HG03521 (cell line): ENCODE results near the gene HK2.
"Not testable (repeated sequence)": the region's sequence is repeated elsewhere in the genome, so short reads cannot be mapped to it uniquely, and the experiment has no call there.

ENCODE experiments used
- ATAC-seq: cut with Tn5 transposase; IDR thresholded peaks from one replicate; pipeline ENCODE4 v1.9.1; 2021; ENCODE audit warnings: mild to moderate bottlenecking, moderate library complexity; ENCODE audit not compliant: unreplicated experiment

The HK2 gene

DNA sequence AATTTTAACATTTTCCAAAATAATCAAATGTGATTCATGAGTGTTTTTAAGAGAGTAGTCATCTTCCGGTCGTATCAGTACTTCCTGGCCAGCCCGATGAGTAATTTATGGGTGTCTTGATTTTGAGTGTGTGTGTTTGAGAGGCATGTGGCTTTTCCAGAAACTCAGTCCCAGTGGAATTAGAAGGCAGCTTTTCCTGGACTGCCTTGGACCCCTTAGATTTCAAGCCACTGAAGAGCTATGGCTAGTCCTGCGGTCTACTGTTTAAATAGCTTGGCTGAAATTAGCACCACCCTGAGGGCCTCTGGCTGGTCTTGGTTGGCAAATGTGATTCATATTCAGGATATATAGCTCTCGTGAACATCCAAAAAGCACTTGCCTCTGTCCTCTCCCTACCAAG is 59.4 kb downstream of the HK2 start:
- ATAC-seq = no peak

DNA sequence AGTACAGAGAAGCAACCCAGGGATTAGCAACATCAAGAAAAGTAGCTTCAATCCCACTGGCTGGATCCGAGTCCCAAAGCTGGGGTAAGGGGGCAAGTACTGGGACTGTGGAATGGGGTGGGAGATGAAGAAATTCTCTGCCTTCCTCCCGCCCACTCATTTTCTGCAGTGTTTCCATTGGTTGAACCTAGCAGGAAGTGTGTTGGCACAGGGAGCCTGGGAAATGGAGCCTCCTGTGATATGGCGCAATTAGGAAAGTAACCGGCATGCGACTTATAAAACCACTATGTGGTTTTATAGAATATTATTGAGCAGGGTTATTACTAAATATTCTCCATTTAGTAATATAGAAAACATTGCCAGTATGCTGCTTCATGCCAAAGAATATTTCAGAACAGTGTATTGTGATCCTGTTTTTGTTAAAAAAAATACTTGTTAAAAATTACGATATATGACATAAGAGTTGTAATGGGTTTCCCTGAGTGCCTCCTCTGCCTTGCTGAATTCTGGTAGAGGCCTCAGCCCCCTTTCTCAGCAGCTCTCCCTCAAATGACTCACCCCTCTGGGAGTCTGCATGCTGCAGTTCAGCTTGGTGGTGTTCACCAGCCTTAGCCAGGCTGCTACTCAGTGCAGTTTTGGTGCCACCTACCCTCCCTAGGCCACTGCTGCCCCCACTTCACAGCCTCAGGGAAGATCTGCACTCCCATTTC is 60.5 kb downstream of the HK2 start:
- no peak for ATAC-seq

- no peak for ATAC-seq
These were observed 61.1 kb downstream of the HK2 start for GRCh38 chr2:74895001-74895400.

GRCh38 chr2:74896232-74896631 is 62.3 kb downstream of the HK2 start:
- no peak for ATAC-seq

DNA sequence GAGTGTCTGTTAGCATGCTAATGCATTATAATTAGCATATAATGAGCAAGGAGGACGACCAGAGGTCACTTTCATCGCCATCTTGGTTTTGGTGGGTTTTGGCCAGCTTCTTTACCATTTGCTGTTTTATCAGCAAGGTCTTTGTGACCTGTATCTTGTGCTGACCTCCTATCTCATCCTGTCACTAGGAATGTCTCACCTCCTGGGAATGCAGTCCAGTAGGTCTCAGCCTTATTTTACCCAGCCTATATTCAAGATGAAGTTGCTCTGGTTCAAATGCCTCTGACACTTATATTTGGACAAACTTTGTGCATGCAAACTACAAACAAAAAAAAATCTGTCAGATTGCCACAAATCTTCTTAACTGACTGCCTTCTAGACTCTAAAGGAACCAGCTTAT is 66.3 kb downstream of the HK2 start:
- not testable (repeated sequence) for ATAC-seq

- no peak for ATAC-seq
These were observed 68.4 kb downstream of the HK2 start for GRCh38 chr2:74902281-74902860.

- ATAC-seq = no peak
These were observed 72.5 kb downstream of the HK2 start for GRCh38 chr2:74906395-74906794.

DNA sequence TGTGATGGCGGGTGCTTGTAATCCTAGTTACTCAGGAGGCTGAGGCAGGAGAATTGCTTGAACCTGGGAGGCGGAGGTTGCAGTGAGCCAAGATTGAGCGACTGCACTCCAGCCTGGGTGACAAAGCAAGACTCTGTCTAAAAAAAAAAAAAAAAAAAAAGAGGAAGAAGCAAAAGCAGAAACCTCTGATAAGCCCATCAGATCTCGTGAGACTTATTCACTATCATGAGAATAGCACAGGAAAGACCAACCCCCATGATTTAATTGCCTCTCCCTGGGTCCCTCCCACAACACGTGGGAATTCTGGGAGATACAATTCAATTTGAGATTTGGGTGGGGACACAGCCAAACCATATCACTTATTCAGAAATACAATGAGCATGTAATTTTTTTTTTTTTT is 73.6 kb downstream of the HK2 start:
- ATAC-seq = not testable (repeated sequence)

DNA sequence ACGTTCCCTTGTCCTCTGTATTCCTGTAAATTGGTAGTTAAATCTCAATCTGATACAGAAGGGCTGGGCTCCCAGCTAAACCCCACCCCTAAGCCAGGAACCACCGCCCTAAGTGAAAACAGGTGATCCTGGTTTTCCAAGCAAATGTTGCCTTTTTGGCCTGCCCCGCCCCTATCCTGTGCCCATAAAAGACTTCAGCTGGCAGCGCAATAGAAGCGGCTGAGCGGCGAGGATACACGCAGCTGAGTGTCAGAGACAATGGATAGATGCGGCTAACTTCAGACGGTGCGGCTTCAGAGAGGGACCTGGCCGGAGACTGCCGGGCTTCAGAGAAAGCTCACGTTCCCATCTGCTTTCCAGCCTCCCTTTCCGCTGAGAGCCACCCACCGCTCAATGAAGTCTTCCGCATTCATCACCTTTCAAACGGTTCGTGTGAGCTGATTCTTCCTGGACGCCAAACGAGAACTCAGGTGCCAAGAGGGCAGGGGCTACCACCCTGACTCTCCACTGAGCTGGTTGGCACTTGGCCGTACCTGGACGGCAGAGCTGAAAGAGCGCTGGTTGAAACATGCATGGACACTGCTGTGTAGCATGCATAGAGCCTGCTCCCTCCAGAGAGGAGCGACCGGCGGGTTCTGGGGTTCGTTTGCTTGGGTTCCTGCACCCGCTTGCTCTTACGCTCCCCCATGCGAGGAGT is 75.0 kb downstream of the HK2 start:
- ATAC-seq = no peak

GRCh38 chr2:74910245-74910644 is 76.3 kb downstream of the HK2 start:
- no peak for ATAC-seq

DNA sequence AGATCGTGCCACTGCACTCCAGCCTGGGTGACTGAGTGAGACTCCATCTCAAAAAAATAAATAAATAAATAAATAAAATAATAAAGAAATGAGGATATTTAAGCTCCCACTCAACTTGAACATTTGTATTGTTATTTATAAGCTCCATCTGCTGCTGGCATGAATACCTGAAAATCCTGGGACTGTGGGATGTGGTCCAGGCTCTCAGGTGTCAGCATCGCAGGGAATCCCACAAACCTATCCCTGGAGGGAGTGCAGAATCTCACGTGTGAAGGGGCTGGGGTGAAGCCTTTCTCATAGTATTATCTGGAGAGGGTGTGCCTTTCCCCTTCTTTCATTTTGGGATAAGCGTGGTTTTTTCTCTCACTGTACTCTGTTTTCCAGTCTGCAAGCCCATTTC is 77.1 kb downstream of the HK2 start:
- no peak for ATAC-seq

GRCh38 chr2:74915743-74916142 is 81.8 kb downstream of the HK2 start:
- no peak for ATAC-seq

DNA sequence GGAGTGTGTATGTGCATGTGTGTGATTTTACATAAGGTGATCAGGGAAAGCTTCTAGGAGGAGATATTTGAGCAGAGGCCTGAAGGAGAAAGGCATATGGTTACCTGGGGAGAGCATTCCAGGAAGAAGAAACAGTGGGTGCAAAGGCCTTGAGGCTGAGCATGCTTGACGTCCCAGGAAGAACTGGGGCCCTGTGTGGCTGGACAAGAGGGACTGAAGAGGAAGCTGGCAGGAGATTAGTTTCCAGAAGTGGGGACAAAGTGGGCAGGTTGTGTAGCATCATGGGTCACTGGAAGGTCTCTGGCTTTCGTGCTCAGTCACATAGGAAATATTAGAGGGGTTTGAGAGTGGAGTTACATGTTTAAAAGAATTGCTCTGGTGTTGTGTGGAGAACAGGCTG is 82.5 kb downstream of the HK2 start:
- no peak for ATAC-seq

DNA sequence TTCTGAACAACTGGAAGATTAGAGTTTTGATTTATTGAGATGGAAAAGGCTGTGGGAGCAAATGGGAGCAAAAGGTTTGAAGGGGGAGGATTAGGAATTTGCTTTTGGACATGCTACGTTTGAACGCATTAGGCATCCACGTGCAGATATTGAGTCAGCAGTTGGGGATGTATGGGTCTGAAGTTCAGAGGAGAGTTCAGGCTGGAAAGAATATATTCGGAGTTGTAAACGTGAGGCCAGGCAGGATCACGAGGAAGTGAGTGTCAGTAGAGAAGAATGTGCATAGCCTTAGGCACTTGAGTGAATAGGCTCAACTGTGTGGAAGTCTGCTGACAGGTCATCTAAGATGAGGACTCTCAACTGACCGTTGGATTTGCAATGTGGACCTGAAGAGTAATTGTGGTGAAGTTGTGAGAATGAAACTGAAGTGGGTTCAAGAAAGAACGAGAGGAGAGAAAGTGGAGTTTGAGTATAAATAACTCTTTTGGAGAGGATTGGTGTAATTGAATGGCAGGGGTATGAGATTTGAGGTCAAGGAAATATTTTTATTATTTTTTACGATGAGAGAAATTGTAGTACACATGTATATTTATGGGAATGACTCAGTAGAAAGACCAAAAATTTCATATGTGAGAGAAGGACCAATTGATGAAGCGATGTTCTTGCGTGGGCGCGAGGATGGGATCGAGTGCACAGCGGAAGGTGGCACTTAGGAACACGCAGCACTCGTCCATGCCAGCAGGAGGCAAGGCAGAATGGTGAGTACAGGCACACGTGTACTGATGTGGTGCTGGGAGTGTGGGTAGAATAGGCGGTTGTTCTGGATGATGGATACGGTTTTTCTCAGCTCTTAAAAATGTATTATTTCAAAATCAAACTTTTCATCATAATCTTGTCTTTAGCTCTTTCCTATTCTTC is 84.0 kb downstream of the HK2 start:
- no peak for ATAC-seq

- ATAC-seq = no peak
These were observed 85.9 kb downstream of the HK2 start for GRCh38 chr2:74919827-74920226.

GRCh38 chr2:74921236-74921736 is 87.4 kb downstream of the HK2 start:
- ATAC-seq = no peak

- no peak for ATAC-seq
These were observed 88.8 kb downstream of the HK2 start for GRCh38 chr2:74922592-74923227.

- ATAC-seq = no peak
These were observed 90.7 kb downstream of the HK2 start for GRCh38 chr2:74924463-74925265.

- ATAC-seq = no peak
These were observed 91.4 kb downstream of the HK2 start for GRCh38 chr2:74925361-74925786.

GRCh38 chr2:74927621-74928020 is 93.7 kb downstream of the HK2 start:
- no peak for ATAC-seq
